NCI-H2196 treated with DMSO at 0.1 percent for 48 hours (cell line): ENCODE measurements around the gene PTGER3.

ENCODE experiments used
- DNase-seq: peaks from one replicate; lab custom pipeline; 2025; ENCODE audit not compliant: unreplicated experiment; lab: John Stamatoyannopoulos, UW

Gene PTGER3

DNA sequence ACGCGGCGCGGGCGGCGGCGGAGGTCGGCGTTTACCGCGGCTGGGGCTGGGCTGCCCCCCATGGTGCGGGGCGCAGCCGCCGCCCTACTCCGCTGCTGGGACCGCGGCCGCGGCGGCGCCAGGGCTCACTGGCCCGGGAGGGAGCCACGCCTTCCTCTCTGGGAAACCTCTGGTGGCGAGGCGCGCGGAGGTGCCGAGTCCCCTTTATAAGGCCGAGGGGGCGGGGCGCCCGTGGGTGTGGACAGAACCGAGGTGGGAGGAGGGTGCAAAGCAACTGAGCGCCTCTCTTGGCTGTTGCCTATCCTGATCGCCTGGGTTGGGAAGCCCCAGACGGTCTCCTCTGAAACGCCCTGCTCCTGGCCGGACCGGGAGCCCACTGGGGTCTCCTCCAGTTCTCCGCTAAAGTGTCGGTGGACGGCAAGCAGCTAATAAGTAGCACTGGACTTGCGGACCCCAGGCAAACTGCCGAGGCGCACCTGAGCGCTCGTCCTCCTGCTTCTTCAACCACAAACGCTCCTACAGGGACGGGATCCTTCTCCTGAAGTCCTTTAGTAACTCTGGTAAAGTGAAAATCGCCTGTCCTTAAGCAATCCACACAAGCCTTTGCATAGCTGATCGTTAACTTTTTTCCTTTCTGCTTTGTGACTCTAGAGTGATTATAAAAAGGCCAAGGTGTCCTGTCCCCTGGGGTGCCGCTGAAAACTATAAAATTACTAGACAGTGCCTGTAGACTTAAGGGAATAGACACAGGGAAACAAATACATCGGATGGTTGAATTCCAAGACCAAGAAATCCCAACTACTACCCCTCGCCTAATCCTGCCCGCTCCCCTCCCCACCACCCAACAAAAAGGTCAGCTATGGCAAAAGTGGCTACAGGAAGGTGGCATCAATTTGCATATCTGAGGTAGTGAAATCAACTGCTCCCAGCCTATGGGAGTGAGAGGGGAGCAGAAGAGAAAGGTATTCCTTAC, at the start of gene PTGER3:
Gene PTGER3 (minus strand): TSS at position 182 of the 973 bp plus-strand sequence. CDS start 239 bp downstream, outside the sequence.
- DNase-seq, result no peak

DNA sequence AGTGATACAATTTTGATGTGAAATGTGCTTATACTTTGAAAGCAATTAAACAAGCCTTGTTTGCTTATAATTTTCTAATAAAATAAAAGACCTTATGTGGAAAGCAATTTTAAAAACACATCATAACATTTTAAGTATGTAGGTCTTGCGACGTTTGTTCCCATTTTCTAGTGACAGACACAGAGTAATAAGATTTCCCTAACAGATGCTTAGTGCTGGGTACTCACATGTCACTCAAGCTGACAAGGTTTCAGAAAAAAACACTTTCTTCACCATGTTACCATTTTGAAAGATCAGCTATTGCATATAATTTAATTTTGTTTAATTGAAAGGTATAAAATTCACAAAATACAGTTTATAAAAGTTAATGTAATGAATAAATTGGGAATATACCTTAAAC, 47.3 kb upstream of the PTGER3 start:
- DNase-seq, result no peak

DNA sequence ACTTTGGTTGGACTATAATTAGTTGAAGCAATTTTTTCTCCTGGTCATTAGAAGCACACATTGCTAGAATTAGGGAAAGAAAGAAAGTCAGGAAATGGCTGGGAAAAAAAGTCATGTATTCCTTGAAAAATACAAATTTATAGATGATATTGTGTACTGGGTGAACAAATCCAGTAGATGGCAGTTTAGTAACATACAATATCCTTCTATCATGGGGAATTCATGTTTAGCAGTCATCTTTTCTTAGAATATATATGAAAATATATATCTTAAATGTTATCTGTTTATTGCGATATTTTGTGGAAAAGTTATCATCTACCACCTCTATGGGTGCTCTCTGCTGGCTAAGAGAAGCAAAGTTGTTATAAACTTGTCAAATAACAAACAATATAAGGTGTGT, 46.3 kb upstream of the PTGER3 start:
- DNase-seq, result no peak

DNA sequence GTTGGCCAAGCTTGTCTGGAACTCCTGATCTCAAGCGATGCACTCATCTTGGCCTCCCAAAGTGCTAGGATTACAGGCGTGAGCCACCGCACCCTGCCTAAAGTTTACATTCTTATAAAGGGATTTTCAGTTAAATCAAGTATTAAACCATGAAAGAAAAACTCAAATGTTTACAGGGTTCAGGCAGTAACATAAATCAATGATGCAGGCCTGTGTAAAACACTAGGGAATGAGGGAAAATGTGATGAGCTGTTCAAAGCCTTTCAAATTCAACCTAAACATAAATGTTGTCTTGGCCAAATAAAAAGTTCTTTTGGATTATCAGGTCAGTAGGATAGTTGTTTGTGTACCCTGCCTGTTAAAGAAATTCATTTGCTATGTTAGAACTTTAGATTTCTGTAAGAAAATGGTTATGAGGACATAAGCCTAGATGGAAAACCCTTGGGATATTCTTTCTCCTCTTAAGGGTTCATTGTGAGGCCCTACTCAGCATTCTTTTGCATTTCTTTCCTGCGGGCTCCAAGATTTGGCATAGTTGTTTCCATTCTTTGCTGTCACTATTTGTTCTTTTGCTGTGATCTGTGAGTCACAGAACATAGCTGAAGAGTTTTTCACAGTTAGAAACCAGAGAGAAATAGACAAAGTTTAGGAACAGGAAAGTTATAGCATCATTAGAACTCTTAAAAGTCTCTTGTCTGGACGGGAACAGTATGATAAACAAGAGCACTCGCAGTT, 42.1 kb upstream of the PTGER3 start:
- no peak for DNase-seq

DNA sequence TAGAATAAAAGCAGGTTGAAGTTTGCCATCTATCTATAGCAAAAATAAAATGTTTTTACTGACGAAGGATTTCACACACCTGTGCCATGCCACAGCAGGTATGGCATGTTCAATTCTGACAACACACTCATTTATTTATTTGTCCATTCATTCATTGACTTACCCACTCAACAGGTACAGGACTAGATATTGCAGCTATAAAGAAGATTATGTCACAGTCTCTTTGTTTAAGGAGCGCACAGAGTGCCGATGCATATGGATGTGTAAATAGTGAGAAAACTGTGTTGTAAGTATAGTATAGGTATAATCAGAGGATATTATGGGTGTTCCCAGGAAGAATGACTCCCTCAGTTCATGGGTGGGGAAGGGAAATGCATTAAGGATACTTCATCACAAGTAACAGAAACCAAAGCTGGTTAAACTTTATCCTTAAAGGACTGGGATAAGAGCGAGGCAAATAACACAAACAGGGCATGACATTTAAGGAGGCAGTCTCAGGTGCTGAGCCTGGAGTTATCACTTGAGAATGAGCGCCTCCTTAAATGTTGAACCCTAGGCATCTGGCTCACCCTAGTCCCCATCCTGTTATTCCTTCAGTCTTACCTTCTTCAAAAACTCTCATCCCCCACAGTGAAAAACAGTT, 41.1 kb upstream of the PTGER3 start:
- DNase-seq, result no peak

DNA sequence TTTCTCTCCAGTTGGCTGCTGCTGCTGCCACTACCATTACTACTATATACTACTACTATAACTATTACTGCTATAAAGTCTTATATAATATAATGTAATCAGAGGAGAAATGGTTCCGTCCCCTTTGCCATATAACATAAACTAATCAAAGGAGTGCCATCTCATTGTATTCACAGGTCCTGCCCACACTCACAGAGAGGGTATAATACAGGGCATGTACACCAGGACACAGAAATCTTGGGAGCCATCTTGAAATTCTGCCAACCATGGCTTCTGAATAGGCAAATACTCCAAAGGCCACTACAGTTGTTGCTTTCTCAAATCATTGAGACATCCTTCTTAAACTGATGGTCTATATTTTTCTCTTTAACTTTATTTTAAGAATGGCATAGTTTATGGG, 40.1 kb upstream of the PTGER3 start:
- DNase-seq, result no peak

DNA sequence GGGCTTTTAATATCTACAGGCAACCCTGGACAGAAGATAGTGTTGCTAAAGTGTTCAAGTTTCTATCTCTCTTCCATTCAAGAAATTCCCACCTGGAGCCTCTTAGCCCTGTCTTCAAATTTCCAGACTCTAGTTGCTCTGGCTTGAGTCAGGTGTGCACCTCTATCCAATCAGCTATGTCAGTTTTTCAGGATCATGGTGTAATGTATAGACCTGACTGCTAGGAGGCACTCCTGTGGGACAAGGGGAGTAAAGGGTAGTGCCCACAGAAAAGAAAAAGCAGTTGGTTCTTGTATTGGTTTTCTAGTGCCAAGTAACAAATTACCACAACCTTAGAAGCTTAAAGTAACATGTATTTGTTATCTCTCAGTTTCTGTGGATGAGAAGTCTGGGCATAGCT, 39.4 kb upstream of the PTGER3 start:
- no peak for DNase-seq

DNA sequence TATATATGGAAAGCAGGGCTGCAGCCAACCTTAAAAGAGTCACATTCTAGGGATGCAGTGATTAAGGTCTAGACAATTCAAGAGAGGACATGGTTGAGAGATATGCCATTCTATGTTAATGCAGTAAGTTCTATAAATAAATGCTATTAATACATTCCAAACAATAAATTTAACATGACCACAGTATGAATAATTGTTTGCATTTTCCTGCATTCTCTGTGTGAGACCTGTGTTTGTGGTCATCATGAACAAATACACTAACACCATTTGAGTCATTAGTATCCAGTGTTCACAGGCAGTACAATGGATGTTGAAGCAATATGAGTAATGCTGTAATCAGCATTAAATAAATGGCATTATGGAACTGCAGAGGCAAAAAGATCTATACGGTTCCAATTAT, 38.7 kb upstream of the PTGER3 start:
- DNase-seq, result no peak

DNA sequence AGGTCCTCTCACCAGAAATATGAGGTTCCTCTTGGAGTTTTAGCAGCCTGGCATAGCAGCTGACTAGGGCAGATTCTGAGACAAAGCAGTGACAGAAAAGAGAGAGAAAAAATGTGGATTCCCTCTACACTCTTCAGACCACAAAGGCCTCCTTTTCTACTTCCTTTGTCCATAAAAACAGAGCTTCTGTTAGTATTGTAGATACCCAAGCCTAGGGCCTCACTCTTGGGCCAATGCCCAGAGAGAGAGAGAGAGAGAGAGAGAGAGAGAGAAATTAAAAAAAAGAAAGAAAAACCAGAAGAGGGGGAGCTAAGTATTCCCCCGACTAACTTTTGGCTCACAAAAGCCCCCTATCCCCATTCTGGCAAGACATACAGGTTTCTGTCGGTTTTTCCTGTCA, 35.7 kb upstream of the PTGER3 start:
- DNase-seq, result no peak

DNA sequence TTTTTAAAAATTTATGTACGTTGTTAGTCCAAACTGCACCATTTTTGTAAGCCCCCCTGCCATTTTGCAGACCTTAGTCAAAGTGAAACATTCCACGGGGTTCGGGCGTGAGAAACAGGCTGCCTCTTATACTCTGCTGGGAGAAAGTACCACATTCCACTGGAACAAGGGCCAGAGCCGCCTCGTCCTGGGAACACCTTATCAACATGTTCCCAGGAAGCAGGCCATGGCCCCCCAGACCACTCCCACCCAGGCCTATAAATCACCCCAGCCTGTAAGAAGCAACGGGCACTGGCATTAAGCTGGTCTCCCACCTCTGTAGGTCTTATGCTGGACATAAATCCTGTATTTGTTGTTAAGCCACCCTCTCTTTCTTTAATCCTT, 34.1 kb upstream of the PTGER3 start:
- no peak for DNase-seq

DNA sequence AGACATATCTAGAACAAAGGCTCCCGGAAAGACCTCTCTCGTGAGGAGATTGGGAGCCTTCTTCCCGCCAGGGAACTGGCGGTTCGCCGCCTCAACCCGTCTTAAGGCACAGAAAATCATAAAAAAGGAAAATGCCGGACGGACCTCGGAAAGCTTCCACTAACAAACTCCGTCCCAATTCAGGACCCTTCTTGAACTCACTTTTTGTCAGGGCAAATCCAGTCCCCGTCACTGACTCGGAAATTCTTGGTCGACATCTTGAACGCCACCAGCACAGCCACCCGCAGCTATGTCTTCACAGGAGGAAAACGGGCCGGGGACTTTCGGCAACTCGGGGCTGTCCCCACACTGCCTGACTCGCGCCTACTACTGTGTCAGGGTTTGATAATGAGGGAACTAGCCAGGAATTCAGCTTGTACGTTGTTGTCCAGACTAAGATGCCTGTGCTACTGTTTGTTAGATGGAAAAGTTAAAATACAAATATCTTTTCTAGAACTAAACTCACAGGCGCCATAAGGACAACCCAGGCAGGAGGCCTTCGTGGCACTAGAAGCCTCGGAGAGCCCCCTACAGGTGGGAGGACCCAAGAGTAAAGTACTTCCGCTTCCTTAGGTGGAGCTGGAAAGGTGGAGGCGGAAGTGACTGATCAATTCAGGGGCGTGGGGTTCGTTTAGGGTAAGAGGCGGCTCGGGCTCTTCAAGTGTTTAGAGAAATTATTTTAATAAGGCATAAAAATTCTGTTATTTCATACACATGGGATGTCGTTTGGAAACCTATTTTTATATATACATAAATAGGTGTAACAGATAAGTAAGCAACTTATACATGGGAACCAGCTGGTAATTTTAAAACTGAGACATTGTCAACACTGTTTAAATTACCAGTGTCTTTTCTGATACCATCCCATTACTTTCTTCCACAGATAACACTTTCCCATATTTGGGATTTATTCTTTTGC, 33.4 kb upstream of the PTGER3 start, which contains the start of gene ZRANB2:
Gene ZRANB2 (minus strand): TSS at position 297 of the 958 bp plus-strand sequence. CDS start 40 bp downstream, at position 257.
- DNase-seq, result peak; percentile 92

DNA sequence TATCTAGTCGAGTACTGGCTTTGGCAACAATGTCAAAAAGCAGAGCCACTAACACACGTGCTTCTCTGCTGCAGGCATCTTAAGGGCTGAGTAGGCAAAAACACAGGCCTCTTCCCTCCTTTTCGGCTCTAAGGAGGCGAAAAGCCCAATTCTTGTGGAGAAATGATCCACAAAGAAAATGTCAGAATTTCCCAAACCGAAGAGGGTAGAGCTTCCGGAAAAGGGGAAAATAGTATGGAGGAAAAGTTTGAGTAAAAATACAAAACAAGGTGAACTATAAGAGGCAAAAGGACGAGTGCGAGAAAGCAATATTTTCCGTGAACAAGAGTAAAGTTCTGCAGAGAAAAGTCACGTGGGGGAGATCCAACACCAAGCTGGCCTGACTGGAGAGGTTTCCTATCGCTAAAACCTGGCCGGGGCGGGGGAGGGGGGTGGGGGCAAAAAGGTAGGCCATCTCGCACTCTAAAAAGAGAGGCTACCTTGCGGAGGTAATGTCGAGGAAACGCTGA, 32.7 kb upstream of the PTGER3 start:
- no peak for DNase-seq

DNA sequence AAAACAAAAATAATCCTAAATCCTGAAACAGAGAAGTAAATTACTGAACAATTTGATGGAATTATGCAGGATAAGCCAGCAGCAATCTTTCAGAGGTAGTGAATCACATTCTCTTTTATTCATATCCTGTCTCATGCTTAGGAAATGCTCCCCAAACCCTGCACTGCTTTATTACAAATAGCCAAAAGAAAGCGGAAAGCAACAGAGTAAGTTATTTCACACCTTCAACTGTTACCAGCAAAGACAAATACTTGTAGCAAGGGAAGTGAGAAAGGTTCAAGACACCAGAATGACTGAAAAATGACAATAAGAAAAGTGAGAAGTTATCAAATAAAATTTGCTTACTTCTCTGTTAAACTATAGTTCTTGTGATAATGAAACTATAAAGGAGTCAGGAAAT, 27.1 kb upstream of the PTGER3 start:
- DNase-seq, result no peak

DNA sequence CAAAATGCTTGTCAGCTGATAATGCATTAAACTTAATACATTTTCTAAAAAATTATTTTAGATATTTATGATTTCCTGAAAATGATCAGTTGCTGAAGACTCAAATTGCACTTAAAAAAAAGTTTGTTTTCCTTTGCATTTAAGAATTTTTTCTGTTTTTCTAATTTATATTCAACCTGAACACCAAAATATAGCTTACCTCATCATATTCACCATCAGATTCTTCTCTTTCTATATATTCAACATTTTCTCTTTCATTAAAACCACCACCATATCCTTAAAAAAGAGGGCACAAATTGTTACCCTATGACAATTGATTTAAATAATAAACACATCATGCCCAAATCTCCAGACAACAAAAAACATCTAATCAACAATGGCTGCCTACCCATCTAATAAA, 24.7 kb upstream of the PTGER3 start:
- DNase-seq, result no peak

DNA sequence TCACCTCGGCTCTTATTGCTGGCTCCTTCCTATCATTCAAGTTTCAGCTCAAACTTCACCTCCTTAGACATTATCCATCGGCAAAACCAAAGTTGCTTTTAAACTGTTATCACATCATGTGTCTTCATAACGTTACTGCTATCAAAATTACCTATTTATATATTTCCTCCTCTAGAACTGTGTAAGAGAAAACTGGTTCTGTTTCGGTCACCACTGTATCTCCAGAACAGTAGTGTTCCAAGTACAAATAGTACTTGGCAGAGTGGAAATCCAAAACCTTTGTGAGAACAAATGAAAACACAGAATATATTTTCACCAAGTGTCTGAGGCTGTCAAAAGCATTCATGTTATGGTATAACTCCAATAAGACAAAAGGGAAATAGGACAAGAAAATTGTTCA, 24.1 kb upstream of the PTGER3 start:
- DNase-seq, result no peak

DNA sequence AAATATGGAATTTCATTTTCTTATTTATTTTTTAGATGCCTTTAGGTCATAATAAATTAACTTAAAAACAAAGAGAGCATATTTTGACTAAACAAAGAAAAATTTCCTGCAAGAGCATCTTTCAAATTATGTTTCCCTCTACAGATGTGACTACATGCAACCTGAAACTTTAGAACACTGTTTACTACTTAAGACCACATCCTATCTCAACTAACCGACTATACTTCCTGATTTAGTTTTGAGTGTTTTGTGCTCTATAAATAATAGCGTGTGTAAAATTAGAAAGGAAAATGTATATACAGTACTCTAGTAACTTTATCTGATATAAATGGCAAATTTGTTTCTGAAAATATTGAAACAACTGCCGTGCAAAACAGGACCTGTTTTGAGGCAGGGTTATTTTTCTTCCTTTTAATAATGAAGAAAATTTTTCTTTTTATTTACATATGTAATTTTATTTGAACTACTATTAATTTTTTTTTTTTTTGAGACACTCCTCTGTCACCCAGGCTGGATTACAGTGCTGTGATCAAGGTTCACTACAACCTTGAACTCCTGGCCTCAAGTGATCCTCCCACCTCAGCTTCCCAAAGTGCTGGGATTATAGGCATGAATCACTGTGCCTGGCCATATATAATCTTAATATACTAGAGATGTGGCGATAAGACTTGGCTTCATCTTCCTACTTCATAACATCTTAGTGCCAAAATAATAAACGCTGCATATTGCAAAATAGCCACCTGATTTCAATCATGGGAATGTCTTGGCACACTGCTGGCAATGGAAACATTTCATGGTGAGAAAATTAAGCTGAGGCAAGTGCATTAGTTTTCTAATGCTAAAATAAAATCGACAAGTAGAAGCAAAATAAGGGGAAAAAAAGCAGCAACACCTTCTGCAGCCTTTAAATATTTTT, 21.0 kb upstream of the PTGER3 start:
- DNase-seq, result no peak

DNA sequence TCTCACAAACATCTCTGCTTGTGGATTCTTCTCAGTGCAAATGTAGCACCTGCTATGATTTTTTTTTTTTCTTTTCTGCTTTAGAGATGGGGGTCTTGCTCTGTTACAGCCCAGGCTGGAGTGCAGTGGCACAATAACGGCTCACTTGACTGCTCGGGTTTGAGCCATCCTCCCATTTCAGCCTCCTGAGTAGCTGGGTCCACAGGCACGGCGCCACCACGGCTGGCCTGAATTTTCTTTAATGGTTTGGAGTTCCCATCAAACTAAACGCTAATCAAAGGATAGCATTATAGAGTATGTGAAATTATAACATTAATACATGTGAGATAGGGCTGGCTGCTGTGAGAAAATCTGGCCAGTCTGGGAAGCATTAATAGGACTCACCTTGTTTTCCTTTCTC, 7.2 kb upstream of the PTGER3 start:
- DNase-seq, result no peak

DNA sequence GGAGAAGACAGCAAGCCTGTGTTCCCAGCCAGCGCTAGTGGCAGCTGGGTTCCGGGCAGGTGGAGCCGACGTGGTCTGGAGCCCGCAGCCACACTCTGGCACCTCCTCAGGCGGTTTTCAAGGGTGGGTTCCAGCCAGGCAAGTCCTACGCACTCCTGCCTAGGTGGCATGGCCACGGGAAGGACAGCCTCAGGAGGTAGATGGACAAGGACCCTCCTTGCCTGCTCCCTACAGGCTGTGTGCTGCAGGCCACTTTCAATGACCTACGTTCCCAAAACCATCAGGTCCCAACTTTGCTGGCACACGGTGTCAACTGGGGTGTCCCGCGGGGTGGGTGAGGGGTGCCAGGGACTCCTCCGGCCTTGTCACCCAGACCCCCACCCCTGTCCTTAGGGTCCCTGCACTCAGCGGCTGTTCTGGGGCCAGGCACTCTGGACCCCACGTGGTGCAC, 6.7 kb upstream of the PTGER3 start:
- no peak for DNase-seq

DNA sequence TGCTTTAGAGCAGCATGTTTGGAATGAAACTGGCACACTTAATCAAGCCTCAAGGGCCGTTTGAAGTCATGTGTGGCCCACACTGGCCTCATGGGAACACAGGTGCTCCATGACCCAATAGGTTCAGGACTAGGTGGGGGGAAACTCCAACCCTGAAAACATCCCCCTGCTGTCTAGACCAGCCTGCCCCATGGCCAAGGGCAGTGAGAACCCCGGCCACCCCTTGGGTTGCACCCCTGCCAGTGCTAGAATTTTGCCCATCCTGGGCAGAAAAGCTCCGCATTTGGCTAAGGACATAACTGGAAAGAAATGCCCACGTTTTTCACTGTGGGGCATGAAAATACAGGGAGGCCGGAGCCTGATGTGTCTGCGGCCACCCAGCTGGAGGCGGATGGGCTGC, 6.1 kb upstream of the PTGER3 start:
- DNase-seq, result no peak
